ENCODE data around the gene PNMA8A. TPM values are rescaled to one million over a fixed set of nuclear protein-coding genes. Genes with fewer than 3 reads are reported as not detected.

Gene PNMA8A
- total and polyA plus RNA-seq, 2 of the 8 experiments (the other 6 are each of a cell fraction or from before 2014, with no cell fraction given) = 10.0 to 22.8 TPM

- H3K79me2 ChIP-seq (ENCODE audit: control insufficient read depth in 1 of 2, insufficient read depth in 2 of 2, low read length in 2 of 2) = no peaks in the 10 kb centered on the region
- H3K18ac ChIP-seq (ENCODE audit: extremely low read depth, low read length) = no peak overlapping the region
- no peak overlapping the region for H4K91ac ChIP-seq (replicated peaks; ENCODE audit: insufficient read length, low read length)
- H3K23me2 ChIP-seq (ENCODE audit: low read depth, low read length) = peaks cover 3% of the 10 kb centered on the region; the same call in 1 of the 2 replicates
- H2BK5ac ChIP-seq (ENCODE audit: low read depth, low read length) = no peak overlapping the region
- 87% methylated on average over 3 of the region's 3 CpGs; no CpG with 5 or more reads in 1 of the 2 experiments for WGBS, 2 experiments (ENCODE audit: extremely low coverage in 1 of 2, insufficient coverage in 1 of 2, insufficient read length in 1 of 2, insufficient replicate concordance in 2 of 2, low coverage in 1 of 2, low lambda C conversion rate in 2 of 2, missing lambda C conversion rate in 1 of 2)
- no peaks in the 10 kb centered on the region for H3K36me3 ChIP-seq (ENCODE audit: control insufficient read depth in 2 of 4, insufficient read depth in 4 of 4, low read length in 3 of 4)
- no peak overlapping the region for H2BK20ac ChIP-seq (ENCODE audit: low read length)
- H3K27ac ChIP-seq (ENCODE audit: low read depth, low read length) = no peak overlapping the region
- H3K4me1 ChIP-seq (replicated peaks in 1 of 4; ENCODE audit: control insufficient read depth in 3 of 4, insufficient read depth in 4 of 4, low read length in 3 of 4) = no peaks in the 10 kb centered on the region
- ChIA-PET POLR2A (ENCODE audit: partially characterized antibody) (interaction anchor here (1.3 kb wide), 1 partner anchor 22 kb away, joined by 3 read pairs; no protein-coding TSS in a partner anchor), CTCF (ENCODE audit: partially characterized antibody) (interaction anchor here (0.8 to 7.8 kb wide), 23 partner anchors 10 to 430 kb away, joined by 3 to 95 read pairs (median 6); partner anchors contain the start of genes DACT3 and PNMA8B)
- H3K4ac ChIP-seq (replicated peaks; ENCODE audit: insufficient read length, low read depth, low read length) = no peak overlapping the region
- H3K14ac ChIP-seq (ENCODE audit: insufficient read length) = no peak overlapping the region
- H3K9me3 ChIP-seq (ENCODE audit: insufficient read depth in 2 of 2, low read depth in 1 of 2, low read length in 1 of 2) = no peaks in the 10 kb centered on the region
- no peak overlapping the region for H2AFZ ChIP-seq (ENCODE audit: low read length)
- TF ChIP-seq BACH1 (IDR thresholded peaks at IDR 0.05; ENCODE audit: low read length) (no peak), HDAC2 (IDR thresholded peaks at IDR 0.05; ENCODE audit: borderline replicate concordance in 1 of 2, low read depth in 2 of 2, low read length in 2 of 2) (peak in 1 of 2 experiments; percentile 34; a peak in 1 of 4 replicates), KDM1A (IDR thresholded peaks at IDR 0.05; ENCODE audit: borderline replicate concordance, low read length) (peak; percentile 84)
- no peaks in the 10 kb centered on the region for H3K79me1 ChIP-seq (ENCODE audit: low read depth, low read length)
- no peak overlapping the region for H2BK120ac ChIP-seq (replicated peaks; ENCODE audit: low read depth, low read length)
- H3K4me3 ChIP-seq (ENCODE audit: extremely low read depth in 1 of 4, insufficient read depth in 2 of 4, low read depth in 3 of 4, low read length in 4 of 4) = no peak overlapping the region
- H2BK12ac ChIP-seq (ENCODE audit: low read depth, low read length) = no peak overlapping the region
- H3K4me2 ChIP-seq (ENCODE audit: insufficient read depth in 1 of 2, low read depth in 2 of 2, low read length in 2 of 2) = no peak overlapping the region
- peak in 1 of 2 experiments; percentile 49 for DNase-seq (ENCODE audit: low read depth in 1 of 2, low spot score in 2 of 2)
- no peak overlapping the region for H2BK15ac ChIP-seq (ENCODE audit: low read length)
- H4K8ac ChIP-seq (ENCODE audit: extremely low read depth, insufficient read depth, low read length) = no peak overlapping the region
- no peak overlapping the region for H4K5ac ChIP-seq (ENCODE audit: insufficient read length, low read depth, low read length)
- FAIRE-seq = no peak
- H3K23ac ChIP-seq (ENCODE audit: insufficient read length) = no peak overlapping the region
- H3K27me3 ChIP-seq (replicated peaks in 1 of 4; ENCODE audit: control insufficient read depth in 3 of 4, extremely low read depth in 1 of 4, insufficient read depth in 3 of 4, low read length in 3 of 4) = no peaks in the 10 kb centered on the region
- H3K9ac ChIP-seq (replicated peaks in 1 of 4; ENCODE audit: extremely low read depth in 1 of 4, low read depth in 3 of 4, low read length in 3 of 4) = no peak overlapping the region
- peaks cover 0 to 3% of the 10 kb centered on the region in 2 experiments for H4K20me1 ChIP-seq (replicated peaks in 1 of 2; ENCODE audit: control insufficient read depth in 1 of 2, insufficient read depth in 2 of 2, low read length in 2 of 2)
- no peak overlapping the region for H2AK5ac ChIP-seq (ENCODE audit: low read depth, low read length)
- no peak overlapping the region for H3K56ac ChIP-seq (replicated peaks; ENCODE audit: insufficient read length, low read depth, low read length)
Observed at GRCh38 chr19:46515290-46515609, 43.9 kb upstream of the PNMA8A start.

All from H1 (cell line).